Muscle layer of duodenum (tissue), 2 donors: Measurements from ENCODE around the gene PSMA2.
A peak's percentile ranks its signal among the peaks of the same experiment; 100 is the strongest.

ENCODE experiments used
- H3K27ac ChIP-seq: one replicate; pipeline ENCODE4 v1.7.0; 2013; ENCODE audit warnings: mild to moderate bottlenecking, low read length
- H3K27me3 ChIP-seq: one replicate; pipeline ENCODE4 v1.7.0; 2013; ENCODE audit warnings: low read depth, mild to moderate bottlenecking, control low read depth, low read length
- H3K36me3 ChIP-seq, 2 donors: one replicate each; pipeline ENCODE4 v1.7.0; 2013; ENCODE audit warnings: low read length in 2 of 2, control low read depth in 1 of 2, mild to moderate bottlenecking in 1 of 2; ENCODE audit not compliant: insufficient read depth in 2 of 2, control insufficient read depth in 1 of 2
- H3K4me1 ChIP-seq, 2 donors: one replicate each; pipeline ENCODE4 v1.7.0; 2013; ENCODE audit warnings: low read length in 2 of 2, mild to moderate bottlenecking in 2 of 2, control low read depth in 1 of 2, moderate library complexity in 1 of 2; ENCODE audit not compliant: insufficient read depth in 2 of 2, control insufficient read depth in 1 of 2
- H3K4me3 ChIP-seq, 2 donors: one replicate each; pipeline ENCODE4 v1.7.0; 2013; ENCODE audit warnings: low read length in 2 of 2, low read depth in 1 of 2, mild to moderate bottlenecking in 1 of 2
- H3K9me3 ChIP-seq, 2 donors: one replicate each; pipeline ENCODE4 v1.7.0; 2013; ENCODE audit warnings: low read length in 2 of 2, control low read depth in 1 of 2, mild to moderate bottlenecking in 1 of 2; ENCODE audit not compliant: control insufficient read depth in 1 of 2
- donor health status: healthy.

The PSMA2 gene

GRCh38 chr7:42931834-42932651 is at the start of gene PSMA2, which contains the start of gene MRPL32:
Gene PSMA2 (minus strand): TSS chr7:42932174. CDS start chr7:42932158, 16 bp downstream.
Gene MRPL32 (plus strand): TSS chr7:42932376. CDS start chr7:42932387, 11 bp downstream.
- H3K4me3 ChIP-seq = peak within 1 kb of the TSS; percentile 89 to 96
- peak within 1 kb of the TSS; percentile 91 for H3K27ac ChIP-seq
- H3K36me3 ChIP-seq = peaks cover 13 to 16% of the 10 kb centered on the region in 2 donors
- H3K9me3 ChIP-seq = no peaks in the 10 kb centered on the region
- peaks cover 25 to 45% of the 10 kb centered on the region in 2 donors for H3K4me1 ChIP-seq
- H3K27me3 ChIP-seq = no peaks in the 10 kb centered on the region

- no peak overlapping the region for H3K4me3 ChIP-seq
- no peaks in the 10 kb centered on the region for H3K9me3 ChIP-seq
- no peaks in the 10 kb centered on the region for H3K27me3 ChIP-seq
- H3K36me3 ChIP-seq = no peaks in the 10 kb centered on the region
- H3K4me1 ChIP-seq = no peaks in the 10 kb centered on the region
- H3K27ac ChIP-seq = no peak overlapping the region
Observed at GRCh38 chr7:42981601-42982000, 49.6 kb upstream of the PSMA2 start.

GRCh38 chr7:42980514-42980913 is 48.5 kb upstream of the PSMA2 start:
- no peaks in the 10 kb centered on the region for H3K36me3 ChIP-seq
- H3K4me3 ChIP-seq = no peak overlapping the region
- H3K4me1 ChIP-seq = no peaks in the 10 kb centered on the region
- H3K9me3 ChIP-seq = no peaks in the 10 kb centered on the region
- H3K27ac ChIP-seq = no peak overlapping the region
- no peaks in the 10 kb centered on the region for H3K27me3 ChIP-seq

- Histone ChIP-seq H3K4me3 (no peak overlapping the region), H3K27ac (no peak overlapping the region), H3K9me3 (no peaks in the 10 kb centered on the region), H3K36me3 (no peaks in the 10 kb centered on the region), H3K27me3 (no peaks in the 10 kb centered on the region), H3K4me1 (no peaks in the 10 kb centered on the region)
Observed at GRCh38 chr7:42980084-42980483, 48.1 kb upstream of the PSMA2 start.

- Histone ChIP-seq H3K4me1 (no peaks in the 10 kb centered on the region), H3K4me3 (no peak overlapping the region), H3K27ac (no peak overlapping the region), H3K36me3 (no peaks in the 10 kb centered on the region), H3K27me3 (no peaks in the 10 kb centered on the region), H3K9me3 (no peaks in the 10 kb centered on the region)
Observed at GRCh38 chr7:42978496-42978895, 46.5 kb upstream of the PSMA2 start.

- Histone ChIP-seq H3K4me3 (no peak overlapping the region), H3K27me3 (no peaks in the 10 kb centered on the region), H3K27ac (no peak overlapping the region), H3K4me1 (no peaks in the 10 kb centered on the region), H3K9me3 (no peaks in the 10 kb centered on the region), H3K36me3 (no peaks in the 10 kb centered on the region)
Observed at GRCh38 chr7:42976371-42976770, 44.4 kb upstream of the PSMA2 start.

GRCh38 chr7:42972699-42973500 is 40.9 kb upstream of the PSMA2 start:
- H3K36me3 ChIP-seq = no peaks in the 10 kb centered on the region
- H3K4me3 ChIP-seq = no peak overlapping the region
- no peaks in the 10 kb centered on the region for H3K9me3 ChIP-seq
- peak overlapping the region; percentile 60 for H3K27ac ChIP-seq
- H3K27me3 ChIP-seq = no peaks in the 10 kb centered on the region
- H3K4me1 ChIP-seq = no peaks in the 10 kb centered on the region

GRCh38 chr7:42967391-42967790 is 35.4 kb upstream of the PSMA2 start:
- H3K27me3 ChIP-seq = no peaks in the 10 kb centered on the region
- H3K36me3 ChIP-seq = no peaks in the 10 kb centered on the region
- no peaks in the 10 kb centered on the region for H3K9me3 ChIP-seq
- no peaks in the 10 kb centered on the region for H3K4me1 ChIP-seq
- no peak overlapping the region for H3K4me3 ChIP-seq
- no peak overlapping the region for H3K27ac ChIP-seq

GRCh38 chr7:42964849-42965805 is 33.2 kb upstream of the PSMA2 start:
- no peak overlapping the region for H3K4me3 ChIP-seq
- no peak overlapping the region for H3K27ac ChIP-seq
- H3K27me3 ChIP-seq = no peaks in the 10 kb centered on the region
- H3K4me1 ChIP-seq = no peaks in the 10 kb centered on the region
- no peaks in the 10 kb centered on the region for H3K9me3 ChIP-seq
- no peaks in the 10 kb centered on the region for H3K36me3 ChIP-seq

GRCh38 chr7:42964293-42964692 is 32.3 kb upstream of the PSMA2 start:
- Histone ChIP-seq H3K27ac (no peak overlapping the region), H3K4me1 (no peaks in the 10 kb centered on the region), H3K4me3 (no peak overlapping the region), H3K36me3 (no peaks in the 10 kb centered on the region), H3K9me3 (no peaks in the 10 kb centered on the region), H3K27me3 (no peaks in the 10 kb centered on the region)

GRCh38 chr7:42961170-42961569 is 29.2 kb upstream of the PSMA2 start:
- Histone ChIP-seq H3K27me3 (no peaks in the 10 kb centered on the region), H3K4me1 (no peaks in the 10 kb centered on the region), H3K4me3 (no peak overlapping the region), H3K9me3 (no peaks in the 10 kb centered on the region), H3K36me3 (no peaks in the 10 kb centered on the region), H3K27ac (no peak overlapping the region)
